ENCODE data around the gene ANAPC4. TPM values are rescaled to one million over a fixed set of nuclear protein-coding genes. Genes with fewer than 3 reads are reported as not detected.

Gene ANAPC4
- total RNA-seq, 6 experiments from 2014 or later: 15.0 to 20.6 (median 17.2) TPM

DNA sequence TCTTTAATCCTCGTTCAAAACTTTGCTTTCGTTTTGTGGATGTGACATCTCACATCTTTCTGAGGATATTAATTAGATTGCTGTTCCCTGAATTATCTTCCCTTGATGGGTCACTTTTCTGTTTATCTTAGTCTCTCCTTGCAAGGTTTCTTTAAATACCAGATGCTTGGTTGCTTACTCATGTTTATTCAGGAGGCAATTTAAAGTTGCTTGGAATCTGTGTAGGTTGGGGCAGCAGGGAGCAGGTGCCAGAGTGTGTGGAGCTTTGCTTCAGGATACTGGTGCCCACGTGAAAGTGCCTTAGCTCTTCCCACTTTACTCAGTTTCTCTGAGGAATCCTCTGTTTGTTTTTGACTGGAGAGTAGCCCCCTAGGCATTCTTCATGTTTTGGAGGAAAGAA, 24.0 kb downstream of the ANAPC4 start:
- H3K4me1 Mint-ChIP-seq (ENCODE audit: low read depth): peaks cover 35% of the 10 kb centered on the region
- DNase-seq: no peak
- no peak overlapping the region; the same call in 1 of the 2 replicates for H3K27ac Mint-ChIP-seq
- H3K27me3 Mint-ChIP-seq (ENCODE audit: insufficient read depth): no peaks in the 10 kb centered on the region
- no peaks in the 10 kb centered on the region for H3K9me3 Mint-ChIP-seq
- 0 out of 2 replicates have a peak overlapping the region, but pooled peaks have one; percentile 14 for H3K4me3 Mint-ChIP-seq
- TF ChIP-seq, protein P1, sequence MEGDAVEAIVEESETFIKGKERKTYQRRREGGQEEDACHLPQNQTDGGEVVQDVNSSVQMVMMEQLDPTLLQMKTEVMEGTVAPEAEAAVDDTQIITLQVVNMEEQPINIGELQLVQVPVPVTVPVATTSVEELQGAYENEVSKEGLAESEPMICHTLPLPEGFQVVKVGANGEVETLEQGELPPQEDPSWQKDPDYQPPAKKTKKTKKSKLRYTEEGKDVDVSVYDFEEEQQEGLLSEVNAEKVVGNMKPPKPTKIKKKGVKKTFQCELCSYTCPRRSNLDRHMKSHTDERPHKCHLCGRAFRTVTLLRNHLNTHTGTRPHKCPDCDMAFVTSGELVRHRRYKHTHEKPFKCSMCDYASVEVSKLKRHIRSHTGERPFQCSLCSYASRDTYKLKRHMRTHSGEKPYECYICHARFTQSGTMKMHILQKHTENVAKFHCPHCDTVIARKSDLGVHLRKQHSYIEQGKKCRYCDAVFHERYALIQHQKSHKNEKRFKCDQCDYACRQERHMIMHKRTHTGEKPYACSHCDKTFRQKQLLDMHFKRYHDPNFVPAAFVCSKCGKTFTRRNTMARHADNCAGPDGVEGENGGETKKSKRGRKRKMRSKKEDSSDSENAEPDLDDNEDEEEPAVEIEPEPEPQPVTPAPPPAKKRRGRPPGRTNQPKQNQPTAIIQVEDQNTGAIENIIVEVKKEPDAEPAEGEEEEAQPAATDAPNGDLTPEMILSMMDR (IDR thresholded peaks at IDR 0.05): no peak
- H3K36me3 Mint-ChIP-seq (ENCODE audit: low read depth): peaks cover 33% of the 10 kb centered on the region

- H3K9me3 Mint-ChIP-seq: no peaks in the 10 kb centered on the region
- H3K27me3 Mint-ChIP-seq (ENCODE audit: insufficient read depth): no peaks in the 10 kb centered on the region
- no peak overlapping the region for H3K27ac Mint-ChIP-seq
- DNase-seq: no peak
- H3K36me3 Mint-ChIP-seq (ENCODE audit: low read depth): peaks cover 19% of the 10 kb centered on the region
- TF ChIP-seq, protein P1 (IDR thresholded peaks at IDR 0.05): no peak
- peaks cover 38% of the 10 kb centered on the region for H3K4me1 Mint-ChIP-seq (ENCODE audit: low read depth)
- H3K4me3 Mint-ChIP-seq: no peak overlapping the region
These were observed 25.5 kb downstream of the ANAPC4 start for GRCh38 chr4:25402521-25402920.

GRCh38 chr4:25403699-25404098, 26.6 kb downstream of the ANAPC4 start:
- Mint-ChIP-seq H3K36me3 (ENCODE audit: low read depth) (peaks cover 12% of the 10 kb centered on the region), H3K27ac (no peak overlapping the region), H3K27me3 (ENCODE audit: insufficient read depth) (no peaks in the 10 kb centered on the region), H3K9me3 (no peaks in the 10 kb centered on the region), H3K4me3 (no peak overlapping the region), H3K4me1 (ENCODE audit: low read depth) (peaks cover 38% of the 10 kb centered on the region)
- TF ChIP-seq, protein P1 (IDR thresholded peaks at IDR 0.05): no peak
- DNase-seq: no peak

GRCh38 chr4:25405453-25405852, 28.4 kb downstream of the ANAPC4 start:
- no peak overlapping the region for H3K27ac Mint-ChIP-seq
- H3K4me3 Mint-ChIP-seq: no peak overlapping the region
- TF ChIP-seq, protein P1 (IDR thresholded peaks at IDR 0.05): no peak
- H3K27me3 Mint-ChIP-seq (ENCODE audit: insufficient read depth): no peaks in the 10 kb centered on the region
- DNase-seq: no peak
- peaks cover 28% of the 10 kb centered on the region for H3K4me1 Mint-ChIP-seq (ENCODE audit: low read depth)
- H3K9me3 Mint-ChIP-seq: no peaks in the 10 kb centered on the region
- H3K36me3 Mint-ChIP-seq (ENCODE audit: low read depth): peaks cover 13% of the 10 kb centered on the region; the same call in 1 of the 2 replicates

DNA sequence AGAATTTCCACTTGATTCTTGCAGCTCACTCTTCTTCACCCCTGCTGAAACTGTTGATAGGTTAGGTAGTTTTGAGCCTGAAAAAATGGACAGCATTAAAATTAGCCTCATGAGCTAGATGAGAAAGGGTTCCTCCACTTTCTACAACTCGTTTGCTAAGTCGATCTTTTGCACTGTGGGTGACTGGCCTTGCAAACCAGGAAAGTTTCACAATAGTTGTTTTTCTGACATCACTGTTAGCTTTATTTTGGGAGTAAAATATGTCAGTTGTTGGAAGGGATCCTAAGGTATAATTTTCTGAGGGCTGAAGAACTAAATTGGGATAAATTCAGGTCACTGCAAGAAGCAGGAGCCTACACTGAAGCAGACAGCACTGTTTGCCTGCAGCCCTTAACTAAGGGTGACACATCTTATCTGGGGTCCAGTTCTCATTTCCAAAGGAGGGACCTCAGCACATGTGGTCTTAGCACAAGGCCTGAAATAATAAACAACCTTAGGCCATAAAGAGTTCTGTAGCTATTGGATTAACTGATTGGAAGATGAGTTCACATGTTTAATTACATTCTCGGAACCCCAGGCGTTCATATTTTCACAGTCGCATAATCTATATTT, 29.1 kb downstream of the ANAPC4 start:
- DNase-seq: peak; percentile 0
- Mint-ChIP-seq H3K27me3 (ENCODE audit: insufficient read depth) (no peaks in the 10 kb centered on the region), H3K4me3 (no peak overlapping the region), H3K27ac (no peak overlapping the region), H3K9me3 (no peaks in the 10 kb centered on the region), H3K36me3 (ENCODE audit: low read depth) (peaks cover 21% of the 10 kb centered on the region), H3K4me1 (ENCODE audit: low read depth) (peaks cover 21% of the 10 kb centered on the region)
- TF ChIP-seq, protein P1 (IDR thresholded peaks at IDR 0.05): no peak
